OCI-LY3 (cell line): ENCODE results near the gene SIPA1L2.

ENCODE experiments used
- H2AFZ ChIP-seq: fragments of 200-600, 300-600 bp; shearing (Covaris generic); 2 replicates; pipeline ENCODE4 v1.6.0; 2014; ENCODE audit warnings: antibody characterized with exemption, low read depth, low read length
- H3K27ac ChIP-seq: fragments of 200-600, 300-600 bp; sonication (generic); 2 replicates; pipeline ENCODE4 v1.5.1; 2014; ENCODE audit warnings: mild to moderate bottlenecking, low read length, moderate library complexity, mixed read lengths
- H3K27me3 ChIP-seq: fragments of 200-600, 300-600 bp; sonication (generic); 2 replicates; pipeline ENCODE4 v1.6.1; 2014; ENCODE audit warnings: low read depth, low read length, mixed read lengths
- H3K36me3 ChIP-seq: fragments of 200-600, 300-600 bp; sonication (generic); replicated peaks from 2 replicates; pipeline ENCODE3; 2014; ENCODE audit warnings: low read depth, low read length, mixed read lengths
- H3K4me1 ChIP-seq: fragments of 300-600, 200-600 bp; sonication (generic); 2 replicates; pipeline ENCODE4 v1.6.1; 2014; ENCODE audit warnings: low read length, mixed read lengths
- H3K4me2 ChIP-seq: fragments of 200-600, 300-600 bp; sonication (generic); 2 replicates; pipeline ENCODE4 v1.6.1; 2014; ENCODE audit warnings: low read length, mixed read lengths
- H3K4me3 ChIP-seq: fragments of 300-600, 200-600 bp; sonication (generic); 2 replicates; pipeline ENCODE4 v1.5.1; 2014; ENCODE audit warnings: antibody characterized with exemption, mild to moderate bottlenecking, low read length, moderate library complexity
- H3K79me2 ChIP-seq: fragments of 300-600, 200-600 bp; shearing (Covaris generic); 2 replicates; pipeline ENCODE4 v1.6.1; 2014; ENCODE audit warnings: mild to moderate bottlenecking, low read length, mixed read lengths
- H3K9ac ChIP-seq: fragments of 300-600, 200-600 bp; shearing (Covaris generic); 2 replicates; pipeline ENCODE4 v1.6.0; 2014; ENCODE audit warnings: mild to moderate bottlenecking, low read length, moderate library complexity
- H3K9me3 ChIP-seq: fragments of 200-600, 300-600 bp; shearing (Covaris generic); 2 replicates; pipeline ENCODE4 v1.6.1; 2014; ENCODE audit warnings: low read length, mixed read lengths; ENCODE audit not compliant: insufficient read depth
- H4K20me1 ChIP-seq: fragments of 200-600, 300-600 bp; sonication (generic); 2 replicates; pipeline ENCODE4 v1.6.1; 2016; ENCODE audit warnings: low read length, mixed read lengths; ENCODE audit not compliant: insufficient read depth
- EZH2phosphoT487 ChIP-seq: fragments of 200-600 bp; shearing (Covaris generic); IDR thresholded peaks from 2 replicates; pipeline ENCODE4 v1.6.1; 2018; ENCODE audit warnings: antibody characterized with exemption, mixed run types, low read depth
- TF ChIP-seq, protein P1 (sequence below): fragments of 200-600, 300-600 bp; sonication (generic); IDR thresholded peaks from 2 replicates; pipeline ENCODE4 v1.5.1; 2014; ENCODE audit warnings: antibody characterized with exemption, low read length, low read depth

SIPA1L2 gene

DNA sequence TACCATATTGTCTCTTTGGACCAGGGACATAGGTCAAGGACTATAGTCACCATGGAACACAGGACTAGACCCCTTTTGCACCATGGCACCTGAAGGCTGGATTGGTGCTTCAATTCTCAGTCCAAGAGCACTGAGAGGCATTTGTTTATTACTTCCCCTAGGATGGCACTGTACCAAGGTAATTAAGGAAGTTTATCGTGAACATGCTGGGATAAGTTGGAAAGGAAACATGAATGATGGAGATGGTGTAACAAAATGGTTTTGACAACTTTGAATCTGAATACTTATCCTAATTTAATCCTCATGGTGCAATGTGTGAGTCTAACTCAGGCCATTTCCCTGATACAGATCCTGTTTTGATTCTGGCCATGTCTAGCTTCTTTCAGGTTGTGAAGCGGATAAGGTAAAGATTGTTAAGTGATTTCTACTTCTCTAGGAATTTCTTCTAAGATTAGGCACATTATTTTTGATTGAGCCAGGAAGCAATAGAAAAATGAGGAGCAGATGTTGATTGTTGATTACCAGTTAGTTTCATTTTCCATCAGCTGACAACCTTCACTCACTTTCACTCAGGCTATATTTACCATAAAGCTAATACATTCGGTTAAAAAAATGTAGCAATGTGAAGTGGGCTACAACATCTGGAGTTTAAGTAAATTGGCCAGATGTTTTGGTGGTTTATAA lies 37.3 kb upstream of the SIPA1L2 start:
- Histone ChIP-seq H3K9ac (no peak overlapping the region), H3K4me3 (no peak overlapping the region), H3K27me3 (no peaks in the 10 kb centered on the region; the same call in 1 of the 2 replicates), H3K27ac (no peak overlapping the region), H2AFZ (no peak overlapping the region), H4K20me1 (no peaks in the 10 kb centered on the region), H3K79me2 (no peaks in the 10 kb centered on the region), H3K36me3 (no peaks in the 10 kb centered on the region), H3K9me3 (no peaks in the 10 kb centered on the region), H3K4me1 (no peaks in the 10 kb centered on the region), H3K4me2 (no peak overlapping the region)
- no peak for TF ChIP-seq EZH2phosphoT487
- TF ChIP-seq, protein P1, sequence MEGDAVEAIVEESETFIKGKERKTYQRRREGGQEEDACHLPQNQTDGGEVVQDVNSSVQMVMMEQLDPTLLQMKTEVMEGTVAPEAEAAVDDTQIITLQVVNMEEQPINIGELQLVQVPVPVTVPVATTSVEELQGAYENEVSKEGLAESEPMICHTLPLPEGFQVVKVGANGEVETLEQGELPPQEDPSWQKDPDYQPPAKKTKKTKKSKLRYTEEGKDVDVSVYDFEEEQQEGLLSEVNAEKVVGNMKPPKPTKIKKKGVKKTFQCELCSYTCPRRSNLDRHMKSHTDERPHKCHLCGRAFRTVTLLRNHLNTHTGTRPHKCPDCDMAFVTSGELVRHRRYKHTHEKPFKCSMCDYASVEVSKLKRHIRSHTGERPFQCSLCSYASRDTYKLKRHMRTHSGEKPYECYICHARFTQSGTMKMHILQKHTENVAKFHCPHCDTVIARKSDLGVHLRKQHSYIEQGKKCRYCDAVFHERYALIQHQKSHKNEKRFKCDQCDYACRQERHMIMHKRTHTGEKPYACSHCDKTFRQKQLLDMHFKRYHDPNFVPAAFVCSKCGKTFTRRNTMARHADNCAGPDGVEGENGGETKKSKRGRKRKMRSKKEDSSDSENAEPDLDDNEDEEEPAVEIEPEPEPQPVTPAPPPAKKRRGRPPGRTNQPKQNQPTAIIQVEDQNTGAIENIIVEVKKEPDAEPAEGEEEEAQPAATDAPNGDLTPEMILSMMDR, result no peak

DNA sequence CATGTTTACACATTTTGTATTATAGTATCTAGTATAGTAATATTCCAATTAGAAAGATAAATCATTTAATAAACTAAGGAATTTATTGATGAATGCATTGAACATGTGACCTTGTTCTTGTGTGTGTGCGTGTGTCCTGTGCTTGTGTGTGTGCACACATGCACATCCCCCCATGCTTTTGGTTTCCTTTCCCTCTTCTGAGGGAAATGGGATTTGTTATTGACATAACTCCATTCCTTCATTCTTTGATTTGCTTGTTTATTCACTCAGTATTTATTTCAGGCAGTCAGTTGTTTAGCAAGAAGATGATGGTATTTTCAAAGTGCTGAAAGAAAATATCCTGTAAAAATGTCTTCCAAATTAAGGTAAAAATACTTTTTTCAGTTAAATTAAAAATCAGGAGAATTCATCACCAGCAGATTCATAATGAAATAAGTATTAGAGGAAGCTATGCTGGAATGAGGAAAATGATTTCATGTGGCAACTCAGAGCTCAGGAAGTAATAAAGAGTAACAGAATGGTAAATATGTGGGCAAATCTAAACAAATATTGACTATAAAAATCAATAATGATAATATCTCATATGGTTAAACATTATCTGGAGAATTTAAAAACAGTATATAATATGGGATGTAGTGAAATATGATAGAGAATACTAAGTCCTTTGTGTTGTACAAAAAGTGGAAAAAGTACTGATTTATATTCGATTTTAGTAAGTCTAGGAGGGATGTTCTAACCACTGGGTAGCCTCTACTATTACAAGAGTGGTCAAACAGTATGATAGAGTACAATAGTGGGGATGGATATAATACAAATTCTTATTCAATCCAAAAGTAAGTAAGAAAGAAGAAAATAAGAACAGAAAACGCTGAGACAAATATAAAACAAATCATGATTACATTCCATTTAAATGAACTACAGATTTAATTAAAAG lies 35.2 kb upstream of the SIPA1L2 start:
- Histone ChIP-seq H2AFZ (no peak overlapping the region), H3K4me1 (no peaks in the 10 kb centered on the region), H3K36me3 (no peaks in the 10 kb centered on the region), H3K4me3 (no peak overlapping the region), H3K27me3 (peaks cover 5% of the 10 kb centered on the region; the same call in 1 of the 2 replicates), H3K4me2 (no peak overlapping the region), H3K79me2 (no peaks in the 10 kb centered on the region), H3K9me3 (no peaks in the 10 kb centered on the region), H3K9ac (no peak overlapping the region), H3K27ac (no peak overlapping the region), H4K20me1 (no peaks in the 10 kb centered on the region)
- TF ChIP-seq EZH2phosphoT487, result no peak
- TF ChIP-seq, protein P1, result no peak

DNA sequence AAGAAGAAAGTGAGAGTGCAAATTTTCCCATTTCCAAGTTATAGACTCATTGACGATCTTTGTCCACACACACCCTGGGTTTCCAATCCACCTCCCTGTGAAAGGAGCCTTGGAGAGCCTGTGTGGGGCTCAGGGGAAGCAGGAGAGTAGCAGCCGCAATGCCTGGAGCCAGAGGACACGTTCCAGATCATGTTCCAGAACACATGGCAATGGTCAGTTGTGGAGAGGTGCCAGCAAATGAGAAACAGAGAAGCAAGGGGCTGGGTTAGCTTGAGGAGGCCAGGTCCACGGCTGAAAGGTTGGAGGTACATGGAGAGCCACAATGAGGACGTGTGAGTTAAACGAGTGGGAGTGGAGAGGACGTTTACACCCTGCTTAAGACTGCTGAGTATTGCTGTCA lies 33.0 kb upstream of the SIPA1L2 start:
- Histone ChIP-seq H3K9me3 (no peaks in the 10 kb centered on the region), H3K9ac (no peak overlapping the region), H3K4me1 (no peaks in the 10 kb centered on the region), H3K4me2 (no peak overlapping the region), H3K27me3 (peaks cover 23% of the 10 kb centered on the region), H3K79me2 (no peaks in the 10 kb centered on the region), H3K27ac (no peak overlapping the region), H3K36me3 (no peaks in the 10 kb centered on the region), H3K4me3 (no peak overlapping the region), H2AFZ (no peak overlapping the region), H4K20me1 (no peaks in the 10 kb centered on the region)
- no peak for TF ChIP-seq EZH2phosphoT487
- TF ChIP-seq, protein P1, result no peak

DNA sequence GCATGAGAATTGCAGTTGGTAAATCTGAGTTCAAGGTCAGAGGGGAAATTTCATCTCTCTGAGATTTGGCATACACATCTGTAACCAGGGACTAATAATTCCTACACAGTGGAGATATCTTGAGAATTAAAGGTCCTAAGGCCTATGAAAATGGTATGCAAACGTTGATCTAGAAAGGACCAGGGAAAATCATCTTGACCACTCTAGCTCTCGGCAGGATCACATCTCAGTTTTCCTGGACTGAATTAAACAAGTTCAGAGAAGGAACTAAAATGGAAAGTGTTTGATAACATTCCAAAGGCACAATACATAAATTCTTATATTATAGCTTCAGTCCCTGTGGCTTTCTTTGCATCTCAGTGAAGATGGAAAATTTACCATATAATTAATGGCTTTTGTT lies 28.5 kb upstream of the SIPA1L2 start:
- H4K20me1 ChIP-seq, result no peaks in the 10 kb centered on the region
- H3K36me3 ChIP-seq, result no peaks in the 10 kb centered on the region
- no peak for TF ChIP-seq EZH2phosphoT487
- TF ChIP-seq, protein P1, result no peak
- no peak overlapping the region for H2AFZ ChIP-seq
- H3K79me2 ChIP-seq, result no peaks in the 10 kb centered on the region
- H3K27me3 ChIP-seq, result peaks cover 43% of the 10 kb centered on the region
- no peak overlapping the region for H3K27ac ChIP-seq
- H3K9ac ChIP-seq, result no peak overlapping the region
- no peaks in the 10 kb centered on the region for H3K4me1 ChIP-seq
- no peak overlapping the region for H3K4me2 ChIP-seq
- no peak overlapping the region for H3K4me3 ChIP-seq
- no peaks in the 10 kb centered on the region for H3K9me3 ChIP-seq
